ENCODE measurements around the gene MAP3K6. TPM values are rescaled to one million over a fixed set of nuclear protein-coding genes. Genes with fewer than 3 reads are reported as not detected.

MAP3K6 gene
- total and polyA plus RNA-seq, 2 of the 13 experiments (the other 11 are each of a cell fraction or from before 2014, with no cell fraction given) = 2.7 to 3.2 TPM

GRCh38 chr1:27322569-27323240 is 44.1 kb downstream of the MAP3K6 start (continued):
- TF ChIP-seq, protein P1, sequence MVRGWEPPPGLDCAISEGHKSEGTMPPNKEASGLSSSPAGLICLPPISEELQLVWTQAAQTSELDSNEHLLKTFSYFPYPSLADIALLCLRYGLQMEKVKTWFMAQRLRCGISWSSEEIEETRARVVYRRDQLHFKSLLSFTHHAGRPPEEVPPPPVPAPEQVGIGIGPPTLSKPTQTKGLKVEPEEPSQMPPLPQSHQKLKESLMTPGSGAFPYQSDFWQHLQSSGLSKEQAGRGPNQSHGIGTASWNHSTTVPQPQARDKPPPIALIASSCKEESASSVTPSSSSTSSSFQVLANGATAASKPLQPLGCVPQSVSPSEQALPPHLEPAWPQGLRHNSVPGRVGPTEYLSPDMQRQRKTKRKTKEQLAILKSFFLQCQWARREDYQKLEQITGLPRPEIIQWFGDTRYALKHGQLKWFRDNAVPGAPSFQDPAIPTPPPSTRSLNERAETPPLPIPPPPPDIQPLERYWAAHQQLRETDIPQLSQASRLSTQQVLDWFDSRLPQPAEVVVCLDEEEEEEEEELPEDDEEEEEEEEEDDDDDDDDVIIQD (CRISPR knock-in tag; IDR thresholded peaks at IDR 0.05; ENCODE audit: low read depth) = no peak
- no peak for TF ChIP-seq ZBTB8A (CRISPR knock-in tag; IDR thresholded peaks at IDR 0.05; ENCODE audit: borderline replicate concordance, low read depth)
- no peak for TF ChIP-seq ZBTB38 (CRISPR knock-in tag; IDR thresholded peaks at IDR 0.05)
- TF ChIP-seq, protein P2, sequence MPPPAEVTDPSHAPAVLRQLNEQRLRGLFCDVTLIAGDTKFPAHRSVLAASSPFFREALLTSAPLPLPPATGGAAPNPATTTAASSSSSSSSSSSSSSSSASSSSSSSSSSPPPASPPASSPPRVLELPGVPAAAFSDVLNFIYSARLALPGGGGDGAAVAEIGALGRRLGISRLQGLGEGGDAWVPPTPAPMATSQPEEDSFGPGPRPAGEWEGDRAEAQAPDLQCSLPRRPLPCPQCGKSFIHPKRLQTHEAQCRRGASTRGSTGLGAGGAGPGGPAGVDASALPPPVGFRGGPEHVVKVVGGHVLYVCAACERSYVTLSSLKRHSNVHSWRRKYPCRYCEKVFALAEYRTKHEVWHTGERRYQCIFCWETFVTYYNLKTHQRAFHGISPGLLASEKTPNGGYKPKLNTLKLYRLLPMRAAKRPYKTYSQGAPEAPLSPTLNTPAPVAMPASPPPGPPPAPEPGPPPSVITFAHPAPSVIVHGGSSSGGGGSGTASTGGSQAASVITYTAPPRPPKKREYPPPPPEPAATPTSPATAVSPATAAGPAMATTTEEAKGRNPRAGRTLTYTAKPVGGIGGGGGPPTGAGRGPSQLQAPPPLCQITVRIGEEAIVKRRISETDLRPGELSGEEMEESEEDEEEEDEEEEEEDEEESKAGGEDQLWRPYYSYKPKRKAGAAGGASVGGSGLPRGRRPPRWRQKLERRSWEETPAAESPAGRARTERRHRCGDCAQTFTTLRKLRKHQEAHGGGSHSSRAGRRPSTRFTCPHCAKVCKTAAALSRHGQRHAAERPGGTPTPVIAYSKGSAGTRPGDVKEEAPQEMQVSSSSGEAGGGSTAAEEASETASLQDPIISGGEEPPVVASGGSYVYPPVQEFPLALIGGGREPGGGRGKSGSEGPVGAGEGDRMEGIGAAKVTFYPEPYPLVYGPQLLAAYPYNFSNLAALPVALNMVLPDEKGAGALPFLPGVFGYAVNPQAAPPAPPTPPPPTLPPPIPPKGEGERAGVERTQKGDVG (CRISPR knock-in tag; IDR thresholded peaks at IDR 0.05; ENCODE audit: borderline replicate concordance) = no peak
- TF ChIP-seq, protein P3, sequence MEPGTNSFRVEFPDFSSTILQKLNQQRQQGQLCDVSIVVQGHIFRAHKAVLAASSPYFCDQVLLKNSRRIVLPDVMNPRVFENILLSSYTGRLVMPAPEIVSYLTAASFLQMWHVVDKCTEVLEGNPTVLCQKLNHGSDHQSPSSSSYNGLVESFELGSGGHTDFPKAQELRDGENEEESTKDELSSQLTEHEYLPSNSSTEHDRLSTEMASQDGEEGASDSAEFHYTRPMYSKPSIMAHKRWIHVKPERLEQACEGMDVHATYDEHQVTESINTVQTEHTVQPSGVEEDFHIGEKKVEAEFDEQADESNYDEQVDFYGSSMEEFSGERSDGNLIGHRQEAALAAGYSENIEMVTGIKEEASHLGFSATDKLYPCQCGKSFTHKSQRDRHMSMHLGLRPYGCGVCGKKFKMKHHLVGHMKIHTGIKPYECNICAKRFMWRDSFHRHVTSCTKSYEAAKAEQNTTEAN (CRISPR knock-in tag; conservative IDR thresholded peaks at IDR 0.05) = no peak
- no peak for TF ChIP-seq ZNF557 (CRISPR knock-in tag; IDR thresholded peaks at IDR 0.05)
- no peak for TF ChIP-seq YEATS2 (CRISPR knock-in tag; IDR thresholded peaks at IDR 0.05; ENCODE audit: borderline replicate concordance)
- no peak for TF ChIP-seq TEF (CRISPR knock-in tag; IDR thresholded peaks at IDR 0.05)
- 0 out of 2 replicates have a peak, but pooled peaks have one; percentile 14 for TF ChIP-seq HDAC1 (CRISPR knock-in tag; IDR thresholded peaks at IDR 0.05)
- peak; percentile 32; the same call in 1 of the 2 replicates for TF ChIP-seq PHF8 (CRISPR knock-in tag; IDR thresholded peaks at IDR 0.05)
- no peak for TF ChIP-seq ZNF790 (CRISPR knock-in tag; IDR thresholded peaks at IDR 0.05; ENCODE audit: borderline replicate concordance)
- TF ChIP-seq ZNF431 (CRISPR knock-in tag; IDR thresholded peaks at IDR 0.05; ENCODE audit: borderline replicate concordance, low read depth) = no peak
- no peak for TF ChIP-seq ZNF280D (CRISPR knock-in tag; IDR thresholded peaks at IDR 0.05)
- TF ChIP-seq POLR2A (IDR thresholded peaks at IDR 0.05; ENCODE audit: insufficient read depth in 1 of 2, low read depth in 2 of 2, low read length in 2 of 2) = 0 out of 4 replicates have a peak, but pooled peaks of 1 of the 2 experiments have one; percentile 19
- TF ChIP-seq, protein P4, sequence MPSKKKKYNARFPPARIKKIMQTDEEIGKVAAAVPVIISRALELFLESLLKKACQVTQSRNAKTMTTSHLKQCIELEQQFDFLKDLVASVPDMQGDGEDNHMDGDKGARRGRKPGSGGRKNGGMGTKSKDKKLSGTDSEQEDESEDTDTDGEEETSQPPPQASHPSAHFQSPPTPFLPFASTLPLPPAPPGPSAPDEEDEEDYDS (CRISPR knock-in tag; IDR thresholded peaks at IDR 0.05) = no peak
- no peak for TF ChIP-seq CEBPG (CRISPR knock-in tag; IDR thresholded peaks at IDR 0.05)
- TF ChIP-seq, protein P5, sequence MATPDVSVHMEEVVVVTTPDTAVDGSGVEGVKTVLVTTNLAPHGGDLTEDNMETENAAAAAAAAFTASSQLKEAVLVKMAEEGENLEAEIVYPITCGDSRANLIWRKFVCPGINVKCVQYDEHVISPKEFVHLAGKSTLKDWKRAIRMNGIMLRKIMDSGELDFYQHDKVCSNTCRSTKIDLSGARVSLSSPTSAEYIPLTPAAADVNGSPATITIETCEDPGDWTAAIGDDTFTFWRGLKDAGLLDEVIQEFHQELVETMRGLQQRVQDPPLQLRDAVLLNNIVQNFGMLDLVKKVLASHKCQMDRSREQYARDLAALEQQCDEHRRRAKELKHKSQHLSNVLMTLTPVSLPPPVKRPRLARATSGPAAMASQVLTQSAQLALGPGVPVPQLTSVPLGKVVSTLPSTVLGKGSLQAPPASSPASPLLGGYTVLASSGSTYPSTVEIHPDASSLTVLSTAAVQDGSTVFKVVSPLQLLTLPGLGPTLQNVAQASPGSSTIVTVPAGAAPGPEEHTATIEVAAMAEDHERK (CRISPR knock-in tag; IDR thresholded peaks at IDR 0.05; ENCODE audit: low read depth) = no peak
